Measurements from ENCODE around the gene LRCOL1. TPM values are rescaled to one million over a fixed set of nuclear protein-coding genes. Genes with fewer than 3 reads are reported as not detected.

Gene LRCOL1
- 1.1 and 1.4 TPM in 2 replicates for total RNA-seq (2014; rRNA removed; shearing (Covaris generic))

GRCh38 chr12:132610051-132610759, at the start of gene LRCOL1:
LRCOL1 (minus strand) TSS chr12:132610582; CDS start chr12:132606251, 4,331 bp downstream.
- peak; percentile 68 for DNase-seq (ENCODE audit: low spot score)

- no peak for DNase-seq (ENCODE audit: low spot score)
Measured at GRCh38 chr12:132660052-132660451, 49.7 kb upstream of the LRCOL1 start.

- no peak for DNase-seq (ENCODE audit: low spot score)
Measured at GRCh38 chr12:132659146-132659545, 48.8 kb upstream of the LRCOL1 start.

- DNase-seq (ENCODE audit: low spot score) = no peak
Measured at GRCh38 chr12:132658149-132658894, 47.9 kb upstream of the LRCOL1 start.

- DNase-seq (ENCODE audit: low spot score) = no peak
Measured at GRCh38 chr12:132657004-132657727, 46.8 kb upstream of the LRCOL1 start.

- DNase-seq (ENCODE audit: low spot score) = no peak
Measured at GRCh38 chr12:132653567-132654290, 43.3 kb upstream of the LRCOL1 start.

GRCh38 chr12:132651444-132652100, 41.2 kb upstream of the LRCOL1 start:
- DNase-seq (ENCODE audit: low spot score) = no peak

- DNase-seq (ENCODE audit: low spot score) = no peak
Measured at GRCh38 chr12:132649226-132649945, 39.0 kb upstream of the LRCOL1 start.

GRCh38 chr12:132648616-132649225, 38.3 kb upstream of the LRCOL1 start:
- DNase-seq (ENCODE audit: low spot score) = no peak

- no peak for DNase-seq (ENCODE audit: low spot score)
Measured at GRCh38 chr12:132647858-132648257, 37.5 kb upstream of the LRCOL1 start.

GRCh38 chr12:132646850-132647249, 36.5 kb upstream of the LRCOL1 start:
- no peak for DNase-seq (ENCODE audit: low spot score)

GRCh38 chr12:132642846-132643835, 32.8 kb upstream of the LRCOL1 start:
- DNase-seq (ENCODE audit: low spot score) = no peak

- DNase-seq (ENCODE audit: low spot score) = no peak
Measured at GRCh38 chr12:132641811-132642650, 31.6 kb upstream of the LRCOL1 start.

GRCh38 chr12:132640936-132641335, 30.6 kb upstream of the LRCOL1 start:
- no peak for DNase-seq (ENCODE audit: low spot score)

- DNase-seq (ENCODE audit: low spot score) = no peak
Measured at GRCh38 chr12:132639956-132640520, 29.7 kb upstream of the LRCOL1 start.

- peak; percentile 27 for DNase-seq (ENCODE audit: low spot score)
Measured at GRCh38 chr12:132638541-132639408, 28.4 kb upstream of the LRCOL1 start.

- no peak for DNase-seq (ENCODE audit: low spot score)
Measured at GRCh38 chr12:132637811-132638210, 27.4 kb upstream of the LRCOL1 start.

Data from A172 (cell line).